Measurements from ENCODE around the gene SUPT4H1.
"Not testable (repeated sequence)": the region's sequence is repeated elsewhere in the genome, so short reads cannot be mapped to it uniquely, and the experiment has no call there.

The SUPT4H1 gene

GRCh38 chr17:58362368-58363014 is 10.5 kb upstream of the SUPT4H1 start:
- no peak for DNase-seq

DNA sequence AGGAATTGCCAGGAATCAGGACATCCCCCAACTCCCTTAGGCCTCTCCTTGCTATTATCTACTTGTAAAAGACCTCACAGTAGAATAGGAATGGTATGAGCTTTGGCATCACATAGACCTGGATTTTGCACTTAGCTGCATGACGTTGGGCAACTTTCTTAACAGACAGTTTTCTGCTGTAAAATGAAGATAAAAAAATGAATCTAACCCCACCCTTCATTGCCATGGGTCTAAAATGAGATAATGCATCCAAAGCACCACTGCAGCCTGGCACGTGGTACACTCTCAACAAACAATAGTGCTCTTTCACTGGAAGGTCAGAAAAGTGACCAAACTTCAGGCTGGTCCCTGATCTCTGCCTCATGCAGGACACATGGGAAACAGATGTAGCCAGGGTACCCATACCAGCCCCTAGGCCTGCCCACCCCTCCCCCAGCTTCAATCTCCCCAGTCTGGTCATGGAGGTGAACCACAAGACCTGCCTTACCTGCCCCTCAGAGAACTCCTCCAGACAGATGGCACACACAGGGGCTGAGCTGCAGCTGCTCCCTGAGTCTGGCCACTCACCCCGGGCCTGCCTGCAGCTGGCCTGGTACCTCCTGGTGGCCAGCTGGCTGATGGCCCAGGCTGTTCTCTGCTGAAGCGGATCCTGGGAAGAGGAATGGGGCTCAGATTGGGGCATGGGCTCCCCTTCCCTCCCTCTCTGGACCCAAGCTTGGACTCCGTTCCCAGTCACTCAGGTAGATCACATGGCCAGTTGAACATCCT is 8.5 kb upstream of the SUPT4H1 start:
- no peak for DNase-seq

- DNase-seq = no peak
These were observed 6.6 kb upstream of the SUPT4H1 start for GRCh38 chr17:58358408-58359172.

DNA sequence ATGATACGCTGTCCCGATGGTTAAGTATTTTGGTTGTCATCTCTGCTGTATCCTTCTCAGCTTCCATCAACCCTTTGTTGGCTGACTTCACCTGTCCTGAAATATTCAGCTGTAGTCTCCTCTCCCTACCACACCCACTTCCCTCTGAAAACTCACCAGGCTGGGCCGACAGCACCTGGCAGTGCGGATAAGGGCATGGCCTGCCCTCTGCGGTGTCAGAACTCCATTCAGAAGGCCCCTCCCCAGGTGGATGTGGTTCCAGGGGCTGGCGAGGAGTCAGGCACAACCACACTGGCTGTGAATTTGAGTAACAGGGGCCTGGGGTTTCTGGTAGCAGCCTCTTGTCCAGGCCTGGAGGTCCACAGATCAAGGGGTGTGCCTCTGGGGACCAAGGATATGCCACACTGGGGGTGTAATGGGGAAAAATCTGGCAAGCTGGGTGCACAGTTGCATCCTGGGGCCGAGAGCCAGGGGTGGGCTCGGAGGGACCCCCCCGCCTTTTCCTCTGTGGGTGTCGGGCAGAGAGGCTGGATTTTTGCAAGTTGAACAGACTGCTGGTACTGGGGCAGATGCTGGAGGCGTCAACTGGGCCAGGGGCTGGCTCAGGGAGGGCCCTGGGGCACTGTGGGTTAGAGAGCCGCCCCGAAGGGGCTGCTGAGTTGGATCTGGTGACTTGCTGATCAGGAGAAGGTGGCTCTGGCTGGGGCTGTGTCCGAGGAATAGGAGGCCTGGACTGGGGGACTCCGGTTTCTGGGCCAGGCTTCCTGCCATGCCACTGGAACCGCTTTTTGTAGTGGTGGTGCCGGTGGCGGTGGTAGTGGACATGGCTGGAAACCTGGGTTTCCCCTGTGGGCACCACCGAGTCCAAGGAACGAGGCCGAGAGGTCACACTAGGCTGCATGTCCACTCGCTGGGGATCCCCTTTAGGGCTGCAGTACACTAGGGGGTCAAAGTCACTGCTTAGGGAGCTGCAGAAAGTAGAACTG is 5.6 kb upstream of the SUPT4H1 start:
- no peak for DNase-seq

DNA sequence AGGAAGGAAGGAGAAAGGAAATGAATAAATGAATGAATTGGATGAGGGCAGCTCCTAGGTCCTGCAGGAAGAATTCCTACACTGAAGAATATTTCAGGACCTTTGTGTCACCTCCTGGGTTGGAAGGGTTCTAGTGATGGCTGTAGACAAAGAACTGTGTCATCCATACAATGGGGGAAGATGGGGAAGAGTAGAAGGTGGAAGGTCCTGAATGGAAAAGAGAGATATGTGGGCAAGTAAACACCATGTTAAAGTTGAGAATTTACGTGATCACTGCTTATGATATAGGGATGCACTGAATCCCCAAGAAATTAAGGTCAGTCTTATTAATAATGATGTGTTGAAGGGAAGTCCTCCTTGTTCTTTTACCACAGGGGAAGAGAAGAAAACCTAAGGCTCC is 4.2 kb upstream of the SUPT4H1 start:
- DNase-seq = no peak

- DNase-seq = no peak
These were observed 2.7 kb upstream of the SUPT4H1 start for GRCh38 chr17:58354541-58355216.

- no peak for DNase-seq
These were observed 1.4 kb upstream of the SUPT4H1 start for GRCh38 chr17:58353389-58353825.

- DNase-seq = peak; percentile 25
These were observed 791 bp upstream of the SUPT4H1 start for GRCh38 chr17:58352596-58353388.

GRCh38 chr17:58351182-58351581 is 819 bp downstream of the SUPT4H1 start:
- no peak for DNase-seq

- DNase-seq = no peak
These were observed 4.0 kb downstream of the SUPT4H1 start for GRCh38 chr17:58348038-58348437.

GRCh38 chr17:58345500-58345899 is 6.5 kb downstream of the SUPT4H1 start:
- no peak for DNase-seq

- DNase-seq = peak; percentile 86
These were observed 7.2 kb downstream of the SUPT4H1 start for GRCh38 chr17:58344791-58345157.

- peak; percentile 95 for DNase-seq
These were observed 7.8 kb downstream of the SUPT4H1 start for GRCh38 chr17:58344047-58344790.

- DNase-seq = no peak
These were observed 8.9 kb downstream of the SUPT4H1 start for GRCh38 chr17:58343131-58343530.

GRCh38 chr17:58341861-58342475 is 10.0 kb downstream of the SUPT4H1 start:
- DNase-seq = peak; percentile 30

DNA sequence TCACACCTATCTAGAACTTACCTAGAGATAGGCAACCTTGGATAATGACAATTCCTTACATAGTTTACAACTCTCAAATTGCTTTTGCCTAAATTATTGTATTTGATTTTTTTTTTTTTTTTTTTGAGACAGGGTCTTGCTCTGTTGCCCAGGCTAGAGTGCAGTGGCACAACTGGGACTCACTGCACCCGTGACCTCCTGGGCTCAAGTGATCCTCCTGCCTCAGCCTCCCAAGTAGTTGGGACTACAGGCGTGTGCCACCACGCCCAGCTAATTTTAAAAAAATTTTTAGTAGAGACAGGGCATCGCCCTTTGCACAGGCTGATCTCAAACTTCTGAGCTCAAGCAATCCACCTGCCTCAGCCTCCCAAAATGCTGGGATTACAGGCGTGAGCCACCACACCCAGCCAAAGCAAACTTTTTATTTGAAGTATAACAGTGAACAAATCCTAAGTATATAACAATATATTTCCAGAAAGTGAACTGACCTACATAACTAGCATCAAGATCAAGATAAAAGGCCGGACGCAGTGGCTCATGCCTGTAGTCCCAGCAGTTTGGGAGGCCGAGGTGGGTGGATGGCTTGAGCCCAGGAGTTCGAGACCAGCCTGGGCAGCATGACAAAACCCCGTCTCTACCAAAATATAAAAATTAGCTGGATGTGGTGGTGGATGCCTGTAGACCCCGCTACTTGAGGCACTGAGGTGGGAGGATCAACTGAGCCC is 10.7 kb downstream of the SUPT4H1 start:
- DNase-seq = not testable (repeated sequence)

GRCh38 chr17:58340405-58340876 is 11.6 kb downstream of the SUPT4H1 start:
- DNase-seq = no peak

GRCh38 chr17:58339755-58340404 is 12.1 kb downstream of the SUPT4H1 start:
- DNase-seq = peak; percentile 41

All from CD4-positive, alpha-beta T cell treated with Interleukin-21 for 1 hour (primary cell).